ENCODE measurements around the gene SNTG2.
A peak's percentile ranks its signal among the peaks of the same experiment; 100 is the strongest.
"Not testable (repeated sequence)": the region's sequence is repeated elsewhere in the genome, so short reads cannot be mapped to it uniquely, and the experiment has no call there.

The SNTG2 gene
- total RNA-seq: 0.28 to 0.72 reads per million in 2 donors

- peak; percentile 33 for DNase-seq
Measured at GRCh38 chr2:950080-950966, at the start of gene SNTG2. Gene SNTG2 (plus strand): TSS chr2:950849. CDS start chr2:950997, 148 bp downstream.

GRCh38 chr2:902584-902983 lies 48.1 kb upstream of the SNTG2 start:
- no peak for DNase-seq

- no peak for DNase-seq
Measured at GRCh38 chr2:903223-903900, 47.3 kb upstream of the SNTG2 start.

- DNase-seq: no peak
Measured at GRCh38 chr2:904246-905024, 46.2 kb upstream of the SNTG2 start.

- DNase-seq: no peak
Measured at GRCh38 chr2:905091-905832, 45.4 kb upstream of the SNTG2 start.

GRCh38 chr2:905833-906140 lies 44.9 kb upstream of the SNTG2 start:
- no peak for DNase-seq

GRCh38 chr2:907706-908105 lies 42.9 kb upstream of the SNTG2 start:
- no peak for DNase-seq

- DNase-seq: no peak
Measured at GRCh38 chr2:908568-908967, 42.1 kb upstream of the SNTG2 start.

- DNase-seq: not testable (repeated sequence)
Measured at GRCh38 chr2:909764-910379, 40.8 kb upstream of the SNTG2 start.

GRCh38 chr2:910698-911097 lies 40.0 kb upstream of the SNTG2 start:
- no peak for DNase-seq

- no peak for DNase-seq
Measured at GRCh38 chr2:915979-916378, 34.7 kb upstream of the SNTG2 start.

GRCh38 chr2:916935-917334 lies 33.7 kb upstream of the SNTG2 start:
- no peak for DNase-seq

GRCh38 chr2:919672-920071 lies 31.0 kb upstream of the SNTG2 start:
- DNase-seq: no peak

- DNase-seq: no peak
Measured at GRCh38 chr2:920573-920972, 30.1 kb upstream of the SNTG2 start.

- DNase-seq: no peak
Measured at GRCh38 chr2:920999-921398, 29.6 kb upstream of the SNTG2 start.

GRCh38 chr2:922185-922584 lies 28.5 kb upstream of the SNTG2 start:
- no peak for DNase-seq

- no peak for DNase-seq
Measured at GRCh38 chr2:923832-924601, 26.6 kb upstream of the SNTG2 start.

- no peak for DNase-seq
Measured at GRCh38 chr2:924701-925100, 25.9 kb upstream of the SNTG2 start.

- DNase-seq: no peak
Measured at GRCh38 chr2:925309-925708, 25.3 kb upstream of the SNTG2 start.

GRCh38 chr2:925711-926110 lies 24.9 kb upstream of the SNTG2 start:
- DNase-seq: no peak

GRCh38 chr2:926259-926793 lies 24.3 kb upstream of the SNTG2 start:
- DNase-seq: no peak
